Measurements from ENCODE around the gene LRRC14B.

- no peak for TF ChIP-seq CTCF (IDR thresholded peaks at IDR 0.05; ENCODE audit: insufficient read depth, low read depth, low read length)
- no peak for TF ChIP-seq EZH2 (IDR thresholded peaks at IDR 0.05; ENCODE audit: insufficient read depth, low read length)
Measured at GRCh38 chr5:219991-220390, 28.7 kb downstream of the LRRC14B start.
